Stimulated activated naive CD8-positive, alpha-beta T cell treated with anti-CD3 and anti-CD28 coated beads, Interleukin-15, amount 100 ng/mL, for 72 hours (primary cell): Measurements from ENCODE around the gene SMAD7.

Experiments used
- ATAC-seq: fragments of 150-1000 bp; cut with Tn5 transposase; 2 replicates; pipeline ENCODE4 v1.10.0; 2021; ENCODE audit warnings: mild to moderate bottlenecking, moderate library complexity
- DNase-seq, 2 donors: peaks; one replicate each; pipeline ENCODE4 v3.0.0; 2021 to 2022
- H3K27ac Mint-ChIP-seq, 2 donors: one replicate each; pipeline ENCODE4 v1.8.0; 2022; ENCODE audit warnings: mild to moderate bottlenecking in 2 of 2, mixed read lengths in 2 of 2, moderate library complexity in 2 of 2
- H3K27me3 Mint-ChIP-seq: one replicate; pipeline ENCODE4 v1.8.0; 2022; ENCODE audit warnings: mixed read lengths
- H3K4me1 Mint-ChIP-seq: one replicate; pipeline ENCODE4 v1.8.0; 2022; ENCODE audit warnings: mild to moderate bottlenecking, mixed read lengths
- H3K4me3 Mint-ChIP-seq, 2 donors: one replicate each; pipeline ENCODE4 v1.8.0; 2022; ENCODE audit warnings: mild to moderate bottlenecking in 2 of 2, mixed read lengths in 2 of 2, moderate library complexity in 1 of 2
- H3K9me3 Mint-ChIP-seq, 2 donors: one replicate each; pipeline ENCODE4 v1.8.0; 2022; ENCODE audit warnings: mixed read lengths in 2 of 2

SMAD7 gene

GRCh38 chr18:48990481-48991318, 39.9 kb upstream of the SMAD7 start:
- Mint-ChIP-seq H3K9me3 (no peaks in the 10 kb centered on the region), H3K27me3 (peaks cover 20% of the 10 kb centered on the region)
- ATAC-seq, result peak; percentile 30

DNA sequence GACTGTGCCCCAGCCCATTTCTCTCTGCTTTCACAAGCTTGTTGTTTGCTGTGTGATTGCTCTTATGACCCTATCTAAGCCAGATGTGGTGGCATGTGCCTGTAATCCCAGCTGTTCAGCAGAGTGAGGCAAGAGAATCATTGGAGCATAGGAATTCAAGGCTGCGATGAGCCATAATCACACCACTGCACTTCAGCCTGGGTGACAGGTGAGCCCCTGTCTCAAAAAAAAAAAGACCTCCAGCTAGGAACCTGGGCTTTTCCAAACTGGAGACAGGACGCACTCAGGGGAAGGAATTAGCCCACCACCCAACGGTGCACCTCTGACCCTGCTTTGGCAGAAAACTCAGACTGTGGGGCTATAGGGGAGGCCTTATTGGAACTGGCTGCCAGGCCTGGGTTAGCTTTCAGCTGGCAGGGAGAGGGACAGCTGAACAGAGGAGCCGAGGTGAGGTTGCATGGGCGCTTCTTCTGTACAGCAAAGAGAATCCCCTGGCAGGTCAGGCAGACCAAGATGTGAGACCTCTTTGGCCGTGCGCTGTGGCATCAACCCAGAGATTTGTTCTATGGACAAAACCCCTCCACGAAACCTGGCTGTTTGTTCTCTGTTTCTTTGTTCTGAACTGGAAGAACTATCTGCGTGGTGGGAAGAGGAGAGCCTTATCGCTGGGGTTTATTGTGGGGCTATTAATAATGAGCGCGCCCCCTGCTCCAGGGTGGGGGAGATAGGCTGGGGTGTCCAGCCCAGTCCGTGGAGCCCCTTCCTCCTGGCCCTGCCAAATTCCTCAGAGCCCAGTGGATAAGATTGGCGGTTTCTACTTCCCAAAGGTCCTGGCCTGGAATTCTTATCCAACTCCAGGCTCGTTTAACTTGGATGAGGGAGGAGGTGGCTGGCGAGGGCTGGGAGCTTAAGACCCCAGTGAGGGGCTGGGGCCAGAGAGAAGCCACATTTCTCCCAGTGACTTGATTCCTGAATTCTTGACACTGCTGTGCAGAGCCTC, 38.8 kb upstream of the SMAD7 start:
- no peak overlapping the region for H3K4me3 Mint-ChIP-seq
- no peak for DNase-seq
- peaks cover 5% of the 10 kb centered on the region for H3K4me1 Mint-ChIP-seq
- no peak overlapping the region for H3K27ac Mint-ChIP-seq
- peaks cover 20% of the 10 kb centered on the region for H3K27me3 Mint-ChIP-seq
- no peak for ATAC-seq
- H3K9me3 Mint-ChIP-seq, result no peaks in the 10 kb centered on the region

More at GRCh38 chr18:48990481-48991318, 39.9 kb upstream of the SMAD7 start:
- DNase-seq, result no peak
- Mint-ChIP-seq H3K4me1 (peaks cover 5% of the 10 kb centered on the region), H3K27ac (peak overlapping the region in 1 of 2 donors; percentile 33), H3K4me3 (no peak overlapping the region)

- H3K27ac Mint-ChIP-seq, result no peak overlapping the region
- H3K4me1 Mint-ChIP-seq, result peaks cover 5% of the 10 kb centered on the region
- H3K4me3 Mint-ChIP-seq, result no peak overlapping the region
Observed at GRCh38 chr18:48988508-48989303, 37.9 kb upstream of the SMAD7 start.

GRCh38 chr18:48987821-48988220, 37.1 kb upstream of the SMAD7 start:
- no peak for ATAC-seq

More at GRCh38 chr18:48988508-48989303, 37.9 kb upstream of the SMAD7 start:
- H3K27me3 Mint-ChIP-seq, result peaks cover 21% of the 10 kb centered on the region
- DNase-seq (no peak), ATAC-seq (no peak)
- H3K9me3 Mint-ChIP-seq, result no peaks in the 10 kb centered on the region

GRCh38 chr18:48986851-48987761, 36.3 kb upstream of the SMAD7 start:
- no peaks in the 10 kb centered on the region for H3K9me3 Mint-ChIP-seq
- H3K27me3 Mint-ChIP-seq, result peaks cover 16% of the 10 kb centered on the region
- ATAC-seq, result no peak
- peaks cover 9% of the 10 kb centered on the region for H3K4me1 Mint-ChIP-seq
- no peak for DNase-seq
- no peak overlapping the region for H3K27ac Mint-ChIP-seq
- H3K4me3 Mint-ChIP-seq, result no peak overlapping the region

More at GRCh38 chr18:48987821-48988220, 37.1 kb upstream of the SMAD7 start:
- Mint-ChIP-seq H3K4me1 (peaks cover 5% of the 10 kb centered on the region), H3K4me3 (no peak overlapping the region), H3K27me3 (peaks cover 17% of the 10 kb centered on the region), H3K27ac (no peak overlapping the region), H3K9me3 (no peaks in the 10 kb centered on the region)
- no peak for DNase-seq

- ATAC-seq (no peak), DNase-seq (no peak)
- no peak overlapping the region for H3K27ac Mint-ChIP-seq
- H3K27me3 Mint-ChIP-seq, result peaks cover 30% of the 10 kb centered on the region
- no peak overlapping the region for H3K4me3 Mint-ChIP-seq
- peaks cover 7% of the 10 kb centered on the region for H3K4me1 Mint-ChIP-seq
- no peaks in the 10 kb centered on the region for H3K9me3 Mint-ChIP-seq
Observed at GRCh38 chr18:48985161-48985560, 34.4 kb upstream of the SMAD7 start.

DNA sequence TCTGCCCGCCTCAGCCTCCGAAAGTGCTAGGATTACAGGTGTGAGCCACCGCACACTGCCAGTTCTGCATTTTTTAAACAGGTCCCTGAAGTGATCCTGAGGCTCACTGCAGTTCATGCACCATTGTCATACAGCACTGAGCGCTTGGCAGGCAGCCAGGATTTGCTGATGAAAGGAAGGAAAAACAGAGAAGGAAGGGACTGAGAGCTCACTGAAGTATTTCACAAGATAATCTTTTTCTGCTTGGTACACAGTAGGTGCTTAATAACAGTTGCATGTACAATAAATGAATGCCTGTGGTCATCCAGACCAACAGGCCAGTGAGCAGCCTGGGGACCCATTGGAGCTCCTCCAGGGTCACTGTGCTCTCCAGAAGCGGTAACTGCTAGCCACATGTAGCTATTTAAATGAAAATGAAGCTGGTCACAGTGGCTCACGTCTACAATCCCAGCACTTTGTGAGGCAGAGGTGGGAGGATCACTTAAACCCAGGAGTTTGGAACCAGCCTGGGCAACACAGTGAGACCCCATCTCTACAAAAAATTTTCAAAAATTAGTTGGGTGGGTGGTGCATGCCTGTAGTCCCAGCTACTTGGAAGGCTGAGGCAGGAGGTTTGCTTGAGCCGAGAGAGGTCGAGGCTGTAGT, 33.1 kb upstream of the SMAD7 start:
- no peak overlapping the region for H3K27ac Mint-ChIP-seq
- peaks cover 43% of the 10 kb centered on the region for H3K27me3 Mint-ChIP-seq
- peaks cover 20% of the 10 kb centered on the region for H3K4me1 Mint-ChIP-seq
- DNase-seq (no peak), ATAC-seq (no peak)
- no peaks in the 10 kb centered on the region for H3K9me3 Mint-ChIP-seq
- no peak overlapping the region for H3K4me3 Mint-ChIP-seq

DNA sequence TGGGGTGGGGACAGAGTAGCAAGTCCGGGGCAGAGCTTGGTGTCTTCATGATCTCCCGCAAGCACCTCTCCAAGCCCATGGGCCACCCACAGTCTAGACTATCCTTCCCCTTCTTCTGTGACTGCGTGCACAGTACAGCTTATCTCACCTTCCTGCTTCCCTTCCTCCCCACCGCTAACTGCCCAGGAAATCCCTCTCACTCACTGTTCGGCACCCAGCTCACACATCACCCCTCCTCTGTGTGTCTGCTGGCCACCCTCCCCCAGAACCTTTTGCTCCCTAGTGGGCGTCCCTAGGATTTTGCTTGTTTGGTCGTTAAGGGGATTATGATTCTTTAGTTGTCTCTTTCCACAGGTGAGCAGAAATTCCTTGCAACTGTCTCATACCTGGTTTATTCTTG, 31.5 kb upstream of the SMAD7 start:
- ATAC-seq (no peak), DNase-seq (no peak)
- Mint-ChIP-seq H3K27me3 (peaks cover 58% of the 10 kb centered on the region), H3K27ac (no peak overlapping the region), H3K4me3 (no peak overlapping the region), H3K9me3 (no peaks in the 10 kb centered on the region), H3K4me1 (peaks cover 30% of the 10 kb centered on the region)

DNA sequence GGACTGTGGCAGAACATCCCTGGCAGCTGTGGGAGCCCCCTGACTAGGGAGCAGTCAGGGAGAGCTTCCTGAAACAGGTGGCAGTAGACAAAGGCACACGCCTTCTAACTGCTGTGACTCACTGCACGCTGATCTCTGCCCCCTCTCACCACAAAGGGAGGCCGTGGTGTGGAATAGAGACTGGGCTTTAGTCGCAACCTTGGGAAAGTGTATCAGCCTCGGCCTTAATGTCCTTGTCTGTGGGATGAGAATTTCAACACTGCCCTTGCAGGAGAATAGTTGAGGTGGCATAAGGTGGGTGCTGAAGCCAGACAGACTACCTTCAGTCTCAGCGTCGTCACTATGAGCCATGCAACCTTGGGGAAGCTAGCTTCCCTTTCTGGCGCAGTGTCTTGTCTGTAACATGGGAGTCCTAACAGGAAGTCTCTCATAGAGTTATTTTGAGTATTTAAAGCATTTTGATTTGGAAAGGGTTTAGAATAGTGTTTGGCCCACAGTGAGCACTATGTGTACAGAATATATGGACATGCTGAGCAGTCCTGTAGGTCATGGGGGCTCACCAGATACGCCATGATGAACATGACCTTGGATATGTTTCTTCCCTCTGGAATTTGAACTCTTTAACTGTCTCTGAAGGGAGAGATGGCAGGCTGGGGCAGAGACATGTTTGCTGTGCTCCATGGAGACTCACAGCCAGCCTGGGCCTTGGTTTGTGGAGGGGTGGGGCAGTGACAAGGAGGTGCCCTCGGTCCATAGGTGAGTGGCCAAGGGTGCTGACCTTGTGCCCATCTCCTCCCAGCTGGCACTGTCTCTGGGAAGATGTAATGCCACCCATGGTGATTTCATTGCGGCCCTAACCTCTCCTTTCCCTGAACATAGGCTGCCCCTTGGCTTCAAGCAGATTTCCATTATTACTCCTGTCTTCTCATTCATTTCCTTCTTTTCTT, 29.5 kb upstream of the SMAD7 start:
- Mint-ChIP-seq H3K9me3 (no peaks in the 10 kb centered on the region), H3K27me3 (peaks cover 68% of the 10 kb centered on the region), H3K27ac (no peak overlapping the region), H3K4me1 (peaks cover 40% of the 10 kb centered on the region), H3K4me3 (no peak overlapping the region)
- DNase-seq (no peak), ATAC-seq (no peak)

GRCh38 chr18:48977914-48978313, 27.1 kb upstream of the SMAD7 start:
- ATAC-seq (no peak), DNase-seq (no peak)
- Mint-ChIP-seq H3K9me3 (no peaks in the 10 kb centered on the region), H3K27me3 (peaks cover 83% of the 10 kb centered on the region), H3K4me1 (peaks cover 55% of the 10 kb centered on the region), H3K27ac (peak overlapping the region in 1 of 2 donors; percentile 92), H3K4me3 (no peak overlapping the region)

DNA sequence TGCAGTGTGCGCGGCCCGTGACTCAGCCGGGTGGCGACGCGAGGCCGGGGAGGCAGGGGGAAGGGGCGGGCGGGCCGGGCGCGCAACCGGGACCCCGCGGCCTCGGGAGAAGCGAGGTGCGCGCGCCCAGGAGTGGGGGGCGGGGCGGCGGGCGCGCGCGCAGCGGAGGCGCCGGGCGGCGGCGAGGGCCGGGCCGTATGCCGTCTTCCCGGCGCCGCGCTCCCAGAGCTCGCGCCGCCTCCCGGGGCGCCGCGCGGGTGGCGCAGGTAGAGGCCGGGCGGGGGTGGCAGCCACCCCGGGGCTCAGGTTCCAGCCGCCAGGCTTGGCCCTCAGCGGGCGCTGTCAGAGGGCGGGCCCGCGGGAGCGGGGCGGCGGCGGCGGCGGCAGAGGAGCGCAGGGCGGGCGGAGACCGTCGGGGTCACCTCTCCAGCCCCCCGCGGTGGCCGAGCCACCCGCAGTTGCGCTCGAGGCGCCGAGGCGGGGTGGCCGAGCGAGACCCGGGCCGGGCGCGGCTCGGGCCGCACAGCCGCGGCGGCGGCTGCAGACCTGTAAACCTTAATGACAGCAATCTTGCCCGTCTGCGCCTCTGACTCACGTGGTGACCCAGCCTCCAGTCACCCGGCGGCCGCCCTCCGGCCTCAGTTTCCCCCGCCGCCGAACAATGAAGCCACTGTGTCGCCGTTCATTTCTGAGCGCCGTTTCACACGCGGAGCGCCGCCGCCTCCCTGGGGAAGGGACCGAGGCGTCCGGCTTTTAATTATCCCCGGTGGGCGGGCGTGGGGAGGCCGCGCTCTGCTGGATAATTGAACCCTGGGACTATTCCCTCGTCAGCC, 25.3 kb upstream of the SMAD7 start:
- Mint-ChIP-seq H3K4me1 (peaks cover 49% of the 10 kb centered on the region), H3K27ac (no peak overlapping the region), H3K9me3 (no peaks in the 10 kb centered on the region), H3K27me3 (peaks cover 65% of the 10 kb centered on the region), H3K4me3 (peak overlapping the region; percentile 86 to 87)
- ATAC-seq (peak; percentile 87), DNase-seq (peak; percentile 60 to 63)

GRCh38 chr18:48975120-48975816, 24.5 kb upstream of the SMAD7 start:
- no peak overlapping the region for H3K27ac Mint-ChIP-seq
- no peak for DNase-seq
- H3K4me3 Mint-ChIP-seq, result peak overlapping the region; percentile 46 to 71
- H3K4me1 Mint-ChIP-seq, result peaks cover 49% of the 10 kb centered on the region
- ATAC-seq, result peak; percentile 33
- peaks cover 62% of the 10 kb centered on the region for H3K27me3 Mint-ChIP-seq
- no peaks in the 10 kb centered on the region for H3K9me3 Mint-ChIP-seq
